ENCODE results near the gene FBXL17. TPM values are rescaled to one million over a fixed set of nuclear protein-coding genes. Genes with fewer than 3 reads are reported as not detected.

FBXL17 gene
- total and polyA plus RNA-seq, 4 donors: 2.1 to 14.1 (median 6.3) TPM

GRCh38 chr5:107809201-107810034, 572.5 kb downstream of the FBXL17 start:
- Histone ChIP-seq H3K4me3 (ENCODE audit: low read depth in 1 of 3, low read length in 3 of 3) (no peak overlapping the region), H3K9me3 (ENCODE audit: control insufficient read depth in 4 of 4, low read length in 3 of 4) (no peaks in the 10 kb centered on the region), H3K27me3 (ENCODE audit: control insufficient read depth in 4 of 4, insufficient read depth in 4 of 4, low read length in 3 of 4) (no peaks in the 10 kb centered on the region), H3K4me1 (ENCODE audit: control insufficient read depth in 4 of 4, insufficient read depth in 4 of 4, low read length in 3 of 4) (no peaks in the 10 kb centered on the region), H3K27ac (ENCODE audit: low read depth in 1 of 2, low read length in 2 of 2) (no peak overlapping the region), H3K9ac (ENCODE audit: low read depth in 1 of 2, low read length in 2 of 2) (no peak overlapping the region), H3K36me3 (ENCODE audit: control insufficient read depth in 4 of 4, insufficient read depth in 3 of 4, low read depth in 1 of 4, low read length in 3 of 4) (no peaks in the 10 kb centered on the region)
- 83% methylated on average over 4 of the region's 4 CpGs for WGBS
- TF ChIP-seq ATF3 (IDR thresholded peaks at IDR 0.05) (no peak), EGR1 (IDR thresholded peaks at IDR 0.05; ENCODE audit: low read depth in 2 of 2) (no peak), JUND (IDR thresholded peaks at IDR 0.05) (no peak)
- TF ChIP-seq, protein P1, sequence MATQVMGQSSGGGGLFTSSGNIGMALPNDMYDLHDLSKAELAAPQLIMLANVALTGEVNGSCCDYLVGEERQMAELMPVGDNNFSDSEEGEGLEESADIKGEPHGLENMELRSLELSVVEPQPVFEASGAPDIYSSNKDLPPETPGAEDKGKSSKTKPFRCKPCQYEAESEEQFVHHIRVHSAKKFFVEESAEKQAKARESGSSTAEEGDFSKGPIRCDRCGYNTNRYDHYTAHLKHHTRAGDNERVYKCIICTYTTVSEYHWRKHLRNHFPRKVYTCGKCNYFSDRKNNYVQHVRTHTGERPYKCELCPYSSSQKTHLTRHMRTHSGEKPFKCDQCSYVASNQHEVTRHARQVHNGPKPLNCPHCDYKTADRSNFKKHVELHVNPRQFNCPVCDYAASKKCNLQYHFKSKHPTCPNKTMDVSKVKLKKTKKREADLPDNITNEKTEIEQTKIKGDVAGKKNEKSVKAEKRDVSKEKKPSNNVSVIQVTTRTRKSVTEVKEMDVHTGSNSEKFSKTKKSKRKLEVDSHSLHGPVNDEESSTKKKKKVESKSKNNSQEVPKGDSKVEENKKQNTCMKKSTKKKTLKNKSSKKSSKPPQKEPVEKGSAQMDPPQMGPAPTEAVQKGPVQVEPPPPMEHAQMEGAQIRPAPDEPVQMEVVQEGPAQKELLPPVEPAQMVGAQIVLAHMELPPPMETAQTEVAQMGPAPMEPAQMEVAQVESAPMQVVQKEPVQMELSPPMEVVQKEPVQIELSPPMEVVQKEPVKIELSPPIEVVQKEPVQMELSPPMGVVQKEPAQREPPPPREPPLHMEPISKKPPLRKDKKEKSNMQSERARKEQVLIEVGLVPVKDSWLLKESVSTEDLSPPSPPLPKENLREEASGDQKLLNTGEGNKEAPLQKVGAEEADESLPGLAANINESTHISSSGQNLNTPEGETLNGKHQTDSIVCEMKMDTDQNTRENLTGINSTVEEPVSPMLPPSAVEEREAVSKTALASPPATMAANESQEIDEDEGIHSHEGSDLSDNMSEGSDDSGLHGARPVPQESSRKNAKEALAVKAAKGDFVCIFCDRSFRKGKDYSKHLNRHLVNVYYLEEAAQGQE (IDR thresholded peaks at IDR 0.05): no peak
- no peak for DNase-seq (ENCODE audit: low spot score)

Small RNA genes lying within 50 kb of the gene (small RNA-seq; reads per million reads assigned to genes)
- not detected for gene RN7SKP122

Data from liver (tissue), 10 donors.